Measurements from ENCODE around the gene GNL1. TPM values are rescaled to one million over a fixed set of nuclear protein-coding genes. Genes with fewer than 3 reads are reported as not detected.

The GNL1 gene
- total RNA-seq (2022) (84.1 and 94.1 TPM in 2 replicates), Bru-seq, nascent RNA (percentile 79 among the genes with signal in this experiment), BruChase-seq, experiment 1, labeled RNA remaining after a 2-hour chase (percentile 86 among the genes with signal in this experiment), BruChase-seq, experiment 2, labeled RNA remaining after a 6-hour chase (percentile 94 among the genes with signal in this experiment)
- long read RNA-seq, full-length matches to known transcripts, result 147 of 189 reads
- long read RNA-seq, partial matches to known transcripts, result 27 of 189 reads
- long read RNA-seq, other reads (novel, unspliced or antisense), result 15 of 189 reads

- TF ChIP-seq CTCF (IDR thresholded peaks at IDR 0.05; ENCODE audit: insufficient read depth in 1 of 2, low read depth in 1 of 2, low read length in 1 of 2, severe bottlenecking in 1 of 2, unreplicated experiment in 1 of 2), result no peak
- peak; percentile 98 to 99 for DNase-seq
- Histone ChIP-seq H3K36me3 (ENCODE audit: control insufficient read depth, insufficient read depth, low read length) (peaks cover 7% of the 10 kb centered on the region), H3K4me1 (peaks cover 5% of the 10 kb centered on the region; the same call in 1 of the 2 replicates), H3K4me3 (ENCODE audit: low read depth, low read length) (peak within 1 kb of the TSS; percentile 88), H3K9me3 (no peaks in the 10 kb centered on the region), H3K27me3 (replicated peaks; ENCODE audit: control insufficient read depth, insufficient read depth, low read length) (no peaks in the 10 kb centered on the region)
- Mint-ChIP-seq H3K4me1 (ENCODE audit: low read depth, unreplicated experiment) (peaks cover 14% of the 10 kb centered on the region), H3K4me3 (ENCODE audit: unreplicated experiment) (peak within 1 kb of the TSS; percentile 95), H3K36me3 (ENCODE audit: insufficient read depth, unreplicated experiment) (peaks cover 51% of the 10 kb centered on the region), H3K27me3 (ENCODE audit: insufficient read depth, unreplicated experiment) (no peaks in the 10 kb centered on the region), H3K9me3 (ENCODE audit: unreplicated experiment) (no peaks in the 10 kb centered on the region), H3K27ac (ENCODE audit: unreplicated experiment) (peak within 1 kb of the TSS; percentile 100)
- intact Hi-C loops (cut with micrococcal nuclease; ENCODE audit: unreplicated experiment), result loop anchor here (1.0 to 5.0 kb wide), 3 partner anchors 15 to 61 kb away; partner anchors contain the start of genes ABCF1, MRPS18B and PPP1R10
- ChIA-PET POLR2A (interaction anchor here (1.7 kb wide), 1 partner anchor 14 kb away, joined by 25 read pairs; the partner anchor contains the start of gene ABCF1), CTCF (interaction anchor here (1.4 to 2.4 kb wide), 2 partner anchors 11 to 74 kb away, joined by 3 to 20 read pairs; no protein-coding TSS in a partner anchor)
- no TSS peak for BruUV-seq (replicated peaks)
Measured at GRCh38 chr6:30556066-30556905, at the start of gene GNL1. Gene GNL1 (minus strand): TSS chr6:30556489. CDS start chr6:30556203, 286 bp downstream.

GRCh38 chr6:30603961-30604360, 47.7 kb upstream of the GNL1 start:
- BruUV-seq (replicated peaks), result no TSS peak
- POLR2A ChIA-PET, result interaction anchor here (0.6 kb wide), 1 partner anchor 11 kb away, joined by 8 read pairs; no protein-coding TSS in a partner anchor
- TF ChIP-seq CTCF (IDR thresholded peaks at IDR 0.05; ENCODE audit: insufficient read depth in 1 of 2, low read depth in 1 of 2, low read length in 1 of 2, severe bottlenecking in 1 of 2, unreplicated experiment in 1 of 2), result no peak

More at GRCh38 chr6:30603961-30604360, 47.7 kb upstream of the GNL1 start:
- Histone ChIP-seq H3K36me3 (ENCODE audit: control insufficient read depth, insufficient read depth, low read length) (peaks cover 13% of the 10 kb centered on the region), H3K4me1 (no peaks in the 10 kb centered on the region), H3K4me3 (ENCODE audit: low read depth, low read length) (no peak overlapping the region), H3K27me3 (replicated peaks; ENCODE audit: control insufficient read depth, insufficient read depth, low read length) (no peaks in the 10 kb centered on the region), H3K9me3 (no peaks in the 10 kb centered on the region)
- Mint-ChIP-seq H3K4me1 (ENCODE audit: low read depth, unreplicated experiment) (no peaks in the 10 kb centered on the region), H3K4me3 (ENCODE audit: unreplicated experiment) (no peak overlapping the region), H3K27ac (ENCODE audit: unreplicated experiment) (no peak overlapping the region), H3K36me3 (ENCODE audit: insufficient read depth, unreplicated experiment) (peaks cover 95% of the 10 kb centered on the region), H3K27me3 (ENCODE audit: insufficient read depth, unreplicated experiment) (no peaks in the 10 kb centered on the region), H3K9me3 (ENCODE audit: unreplicated experiment) (no peaks in the 10 kb centered on the region)
- intact Hi-C loops (cut with micrococcal nuclease; ENCODE audit: unreplicated experiment), result no loop called here
- DNase-seq, result no peak
- CTCF ChIA-PET, result no interaction called here
